ENCODE results near the gene SRRD.

DNA sequence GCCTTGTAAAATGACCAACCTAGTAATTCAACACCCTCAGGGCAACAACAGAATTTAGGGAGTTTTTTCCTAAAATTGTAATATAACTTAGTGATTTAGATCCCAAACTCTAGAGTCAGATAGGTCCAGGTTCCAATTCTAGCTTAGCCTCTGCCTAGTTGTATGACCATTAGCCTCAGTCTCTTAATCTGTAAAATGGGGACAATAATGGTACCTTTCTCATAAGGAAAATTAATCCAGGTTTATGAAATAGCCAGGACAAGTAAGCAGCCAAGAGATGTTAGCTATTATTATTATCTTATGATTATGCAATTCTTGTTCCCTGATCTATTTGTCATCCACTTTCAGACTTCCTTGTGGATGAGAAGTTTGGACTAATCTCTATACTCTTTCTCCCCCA, 24.5 kb downstream of the SRRD start:
- no peak for TF ChIP-seq POLR2A (IDR thresholded peaks at IDR 0.05)
- TF ChIP-seq, protein P1, sequence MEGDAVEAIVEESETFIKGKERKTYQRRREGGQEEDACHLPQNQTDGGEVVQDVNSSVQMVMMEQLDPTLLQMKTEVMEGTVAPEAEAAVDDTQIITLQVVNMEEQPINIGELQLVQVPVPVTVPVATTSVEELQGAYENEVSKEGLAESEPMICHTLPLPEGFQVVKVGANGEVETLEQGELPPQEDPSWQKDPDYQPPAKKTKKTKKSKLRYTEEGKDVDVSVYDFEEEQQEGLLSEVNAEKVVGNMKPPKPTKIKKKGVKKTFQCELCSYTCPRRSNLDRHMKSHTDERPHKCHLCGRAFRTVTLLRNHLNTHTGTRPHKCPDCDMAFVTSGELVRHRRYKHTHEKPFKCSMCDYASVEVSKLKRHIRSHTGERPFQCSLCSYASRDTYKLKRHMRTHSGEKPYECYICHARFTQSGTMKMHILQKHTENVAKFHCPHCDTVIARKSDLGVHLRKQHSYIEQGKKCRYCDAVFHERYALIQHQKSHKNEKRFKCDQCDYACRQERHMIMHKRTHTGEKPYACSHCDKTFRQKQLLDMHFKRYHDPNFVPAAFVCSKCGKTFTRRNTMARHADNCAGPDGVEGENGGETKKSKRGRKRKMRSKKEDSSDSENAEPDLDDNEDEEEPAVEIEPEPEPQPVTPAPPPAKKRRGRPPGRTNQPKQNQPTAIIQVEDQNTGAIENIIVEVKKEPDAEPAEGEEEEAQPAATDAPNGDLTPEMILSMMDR (IDR thresholded peaks at IDR 0.05): no peak

Measured in adrenal gland (tissue), 5 donors.